WTC11 (cell line): ENCODE measurements around the gene SIAH3. TPM values are rescaled to one million over a fixed set of nuclear protein-coding genes. Genes with fewer than 3 reads are reported as not detected.

ENCODE experiments used
- ATAC-seq: fragments of 200-7000 bp; cut with Tn5 transposase; 2 replicates; pipeline ENCODE4 v1.10.0; 2021; ENCODE audit warnings: mild to moderate bottlenecking, moderate library complexity
- CTCF ChIA-PET: fragments of 300-600 bp; sonication (Branson Sonifier 250); formaldehyde crosslinking; loops from one replicate; lab custom pipeline; 2021; ENCODE audit warnings: antibody characterized with exemption; lab: Charles Lee
- POLR2A ChIA-PET: fragments of 350-600 bp; sonication (Branson Sonifier 250); formaldehyde crosslinking; loops from one replicate; lab custom pipeline; 2021; ENCODE audit warnings: antibody characterized with exemption; lab: Charles Lee
- DNase-seq: peaks from one replicate; pipeline ENCODE4 v3.0.0; 2021; ENCODE audit warnings: low spot score
- H3K27ac Mint-ChIP-seq: 2 replicates; pipeline ENCODE4 v1.8.0; 2021; ENCODE audit warnings: mixed read lengths
- H3K27me3 Mint-ChIP-seq: 2 replicates; pipeline ENCODE4 v1.8.0; 2021; ENCODE audit warnings: low read depth, mild to moderate bottlenecking, moderate library complexity, mixed read lengths
- H3K36me3 Mint-ChIP-seq: 2 replicates; pipeline ENCODE4 v1.8.0; 2021; ENCODE audit warnings: mixed read lengths
- H3K4me1 Mint-ChIP-seq: 2 replicates; pipeline ENCODE4 v1.8.0; 2022; ENCODE audit warnings: mixed read lengths
- H3K4me3 Mint-ChIP-seq: 2 replicates; pipeline ENCODE4 v1.8.0; 2021; ENCODE audit warnings: mild to moderate bottlenecking, moderate library complexity, mixed read lengths
- H3K9me3 Mint-ChIP-seq: 2 replicates; pipeline ENCODE4 v1.8.0; 2021; ENCODE audit warnings: mixed read lengths
- ATF1 ChIP-seq: sonication (generic); formaldehyde crosslinking; IDR thresholded peaks from 2 replicates; pipeline ENCODE4 v1.8.1; 2023; ENCODE audit warnings: mild to moderate bottlenecking, moderate library complexity, missing genetic modification reagents
- CBFB ChIP-seq: sonication (generic); formaldehyde crosslinking; IDR thresholded peaks from 2 replicates; pipeline ENCODE4 v1.8.1; 2022; ENCODE audit warnings: mild to moderate bottlenecking, low read depth, missing genetic modification reagents
- CREM ChIP-seq: sonication (generic); formaldehyde crosslinking; IDR thresholded peaks from 2 replicates; pipeline ENCODE4 v1.8.1; 2022; ENCODE audit warnings: mild to moderate bottlenecking, missing genetic modification reagents, moderate library complexity
- GRHL2 ChIP-seq: fragments of 250-450 bp; sonication (Bioruptor Pico); IDR thresholded peaks from 2 replicates; pipeline ENCODE4 v1.8.0; 2022; ENCODE audit warnings: mild to moderate bottlenecking, moderate library complexity; ENCODE audit not compliant: insufficient replicate concordance, severe bottlenecking
- JUN ChIP-seq: sonication (generic); formaldehyde crosslinking; IDR thresholded peaks from 2 replicates; pipeline ENCODE4 v1.8.0; 2023; ENCODE audit warnings: mild to moderate bottlenecking, missing genetic modification reagents
- KAT7 ChIP-seq: sonication (generic); formaldehyde crosslinking; IDR thresholded peaks from 2 replicates; pipeline ENCODE4 v1.8.1; 2023; ENCODE audit warnings: missing genetic modification reagents, mild to moderate bottlenecking, borderline replicate concordance
- MYBL2 ChIP-seq: sonication (generic); formaldehyde crosslinking; IDR thresholded peaks from 2 replicates; pipeline ENCODE4 v1.8.1; 2023; ENCODE audit warnings: mild to moderate bottlenecking, moderate library complexity, missing genetic modification reagents
- NR1H2 ChIP-seq: sonication (generic); formaldehyde crosslinking; IDR thresholded peaks from 2 replicates; pipeline ENCODE4 v1.9.0; 2021; ENCODE audit warnings: mild to moderate bottlenecking, moderate library complexity, missing genetic modification reagents
- NR2C2 ChIP-seq: sonication (generic); formaldehyde crosslinking; IDR thresholded peaks from 2 replicates; pipeline ENCODE4 v1.8.0; 2022; ENCODE audit warnings: mild to moderate bottlenecking, missing genetic modification reagents
- SMAD4 ChIP-seq: sonication (generic); formaldehyde crosslinking; IDR thresholded peaks from 2 replicates; pipeline ENCODE4 v1.8.0; 2022; ENCODE audit warnings: mild to moderate bottlenecking, missing genetic modification reagents
- TEAD1 ChIP-seq: sonication (generic); formaldehyde crosslinking; IDR thresholded peaks from 2 replicates; pipeline ENCODE4 v1.8.0; 2022; ENCODE audit warnings: mild to moderate bottlenecking, missing genetic modification reagents
- ZNF671 ChIP-seq: fragments of 250-450 bp; sonication (Bioruptor Pico); IDR thresholded peaks from 2 replicates; pipeline ENCODE4 v1.8.0; 2021; ENCODE audit warnings: mild to moderate bottlenecking
- total RNA-seq: library from RNA; stranded (reverse); gene quantifications from 3 replicates; pipeline ENCODE4 v1.2.3, GENCODE V29; 2021
- TF ChIP-seq, protein P1 (sequence below): fragments of 250-450 bp; sonication (Bioruptor Pico); IDR thresholded peaks from 2 replicates; pipeline ENCODE4 v1.9.0; 2021; ENCODE audit warnings: moderate library complexity, mild to moderate bottlenecking, inconsistent platforms, borderline replicate concordance
- TF ChIP-seq, protein P2 (sequence below): sonication (generic); formaldehyde crosslinking; IDR thresholded peaks from 2 replicates; pipeline ENCODE4 v1.8.0; 2023; ENCODE audit warnings: missing genetic modification reagents
- TF ChIP-seq, protein P3 (sequence below): sonication (generic); formaldehyde crosslinking; conservative IDR thresholded peaks from 2 replicates; pipeline ENCODE4 v1.8.1; 2023; ENCODE audit warnings: mild to moderate bottlenecking, low read depth, missing genetic modification reagents, moderate library complexity
- TF ChIP-seq, protein P4 (sequence below): fragments of 200-600 bp; IDR thresholded peaks from 2 replicates; pipeline ENCODE4 v1.8.0; 2022; ENCODE audit warnings: antibody characterized with exemption
- TF ChIP-seq, protein P5 (sequence below): fragments of 250-450 bp; sonication (Bioruptor Pico); IDR thresholded peaks from 2 replicates; pipeline ENCODE4 v1.9.0; 2021; ENCODE audit warnings: mild to moderate bottlenecking, borderline replicate concordance
- TF ChIP-seq, protein P6 (sequence below): fragments of 250-450 bp; sonication (Bioruptor Pico); IDR thresholded peaks from 2 replicates; pipeline ENCODE4 v2.1.2; 2022; ENCODE audit warnings: mild to moderate bottlenecking, moderate library complexity

The SIAH3 gene
- total RNA-seq, 1 experiment from 2014 or later: 0.31 TPM

DNA sequence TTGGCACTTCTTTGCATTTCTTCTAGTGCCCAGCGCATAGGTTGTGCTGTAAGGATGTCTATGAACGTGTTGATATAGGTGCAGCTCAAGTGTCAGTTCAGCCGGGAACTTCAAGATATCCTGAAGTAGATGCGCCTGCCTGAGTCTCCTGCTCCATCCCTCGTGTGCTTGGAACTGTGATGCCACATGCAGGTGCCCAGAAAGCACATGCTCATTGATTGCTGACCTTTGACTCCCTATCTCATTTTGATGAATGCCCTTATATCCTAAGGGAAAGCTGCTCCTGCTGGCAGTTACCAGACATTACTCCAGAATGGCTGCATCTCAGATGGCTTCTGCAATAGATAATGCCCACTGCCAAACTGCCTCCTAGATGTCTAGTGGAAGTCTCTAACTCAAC lies 108.6 kb downstream of the SIAH3 start:
- TF ChIP-seq CBFB (CRISPR knock-in tag): no peak
- no peak for TF ChIP-seq JUN
- TF ChIP-seq KAT7: no peak
- TF ChIP-seq ZNF671: no peak
- no peak for TF ChIP-seq TEAD1 (CRISPR knock-in tag)
- TF ChIP-seq, protein P1, sequence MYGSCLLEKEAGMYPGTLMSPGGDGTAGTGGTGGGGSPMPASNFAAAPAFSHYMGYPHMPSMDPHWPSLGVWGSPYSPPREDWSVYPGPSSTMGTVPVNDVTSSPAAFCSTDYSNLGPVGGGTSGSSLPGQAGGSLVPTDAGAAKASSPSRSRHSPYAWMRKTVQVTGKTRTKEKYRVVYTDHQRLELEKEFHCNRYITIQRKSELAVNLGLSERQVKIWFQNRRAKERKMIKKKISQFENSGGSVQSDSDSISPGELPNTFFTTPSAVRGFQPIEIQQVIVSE (CRISPR knock-in tag): no peak
- no peak for TF ChIP-seq NR1H2 (CRISPR knock-in tag)
- TF ChIP-seq, protein P2, sequence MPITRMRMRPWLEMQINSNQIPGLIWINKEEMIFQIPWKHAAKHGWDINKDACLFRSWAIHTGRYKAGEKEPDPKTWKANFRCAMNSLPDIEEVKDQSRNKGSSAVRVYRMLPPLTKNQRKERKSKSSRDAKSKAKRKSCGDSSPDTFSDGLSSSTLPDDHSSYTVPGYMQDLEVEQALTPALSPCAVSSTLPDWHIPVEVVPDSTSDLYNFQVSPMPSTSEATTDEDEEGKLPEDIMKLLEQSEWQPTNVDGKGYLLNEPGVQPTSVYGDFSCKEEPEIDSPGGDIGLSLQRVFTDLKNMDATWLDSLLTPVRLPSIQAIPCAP (CRISPR knock-in tag): no peak
- no peak for TF ChIP-seq CREM (CRISPR knock-in tag)
- TF ChIP-seq GRHL2: no peak
- TF ChIP-seq, protein P3, sequence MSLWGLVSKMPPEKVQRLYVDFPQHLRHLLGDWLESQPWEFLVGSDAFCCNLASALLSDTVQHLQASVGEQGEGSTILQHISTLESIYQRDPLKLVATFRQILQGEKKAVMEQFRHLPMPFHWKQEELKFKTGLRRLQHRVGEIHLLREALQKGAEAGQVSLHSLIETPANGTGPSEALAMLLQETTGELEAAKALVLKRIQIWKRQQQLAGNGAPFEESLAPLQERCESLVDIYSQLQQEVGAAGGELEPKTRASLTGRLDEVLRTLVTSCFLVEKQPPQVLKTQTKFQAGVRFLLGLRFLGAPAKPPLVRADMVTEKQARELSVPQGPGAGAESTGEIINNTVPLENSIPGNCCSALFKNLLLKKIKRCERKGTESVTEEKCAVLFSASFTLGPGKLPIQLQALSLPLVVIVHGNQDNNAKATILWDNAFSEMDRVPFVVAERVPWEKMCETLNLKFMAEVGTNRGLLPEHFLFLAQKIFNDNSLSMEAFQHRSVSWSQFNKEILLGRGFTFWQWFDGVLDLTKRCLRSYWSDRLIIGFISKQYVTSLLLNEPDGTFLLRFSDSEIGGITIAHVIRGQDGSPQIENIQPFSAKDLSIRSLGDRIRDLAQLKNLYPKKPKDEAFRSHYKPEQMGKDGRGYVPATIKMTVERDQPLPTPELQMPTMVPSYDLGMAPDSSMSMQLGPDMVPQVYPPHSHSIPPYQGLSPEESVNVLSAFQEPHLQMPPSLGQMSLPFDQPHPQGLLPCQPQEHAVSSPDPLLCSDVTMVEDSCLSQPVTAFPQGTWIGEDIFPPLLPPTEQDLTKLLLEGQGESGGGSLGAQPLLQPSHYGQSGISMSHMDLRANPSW (CRISPR knock-in tag): no peak
- TF ChIP-seq SMAD4: no peak
- no peak for TF ChIP-seq ATF1
- Mint-ChIP-seq H3K4me3 (no peak overlapping the region), H3K36me3 (no peaks in the 10 kb centered on the region), H3K9me3 (0 out of 2 replicates have a peak, but pooled peaks cover 4% of the 10 kb centered on the region), H3K27me3 (no peaks in the 10 kb centered on the region), H3K4me1 (no peaks in the 10 kb centered on the region), H3K27ac (no peak overlapping the region)
- ATAC-seq (no peak), DNase-seq (no peak)
- ChIA-PET CTCF (interaction anchor here (0.9 to 1.1 kb wide), 2 partner anchors 14 to 25 kb away, joined by 3 read pairs; no protein-coding TSS in a partner anchor), POLR2A (no interaction called here)

DNA sequence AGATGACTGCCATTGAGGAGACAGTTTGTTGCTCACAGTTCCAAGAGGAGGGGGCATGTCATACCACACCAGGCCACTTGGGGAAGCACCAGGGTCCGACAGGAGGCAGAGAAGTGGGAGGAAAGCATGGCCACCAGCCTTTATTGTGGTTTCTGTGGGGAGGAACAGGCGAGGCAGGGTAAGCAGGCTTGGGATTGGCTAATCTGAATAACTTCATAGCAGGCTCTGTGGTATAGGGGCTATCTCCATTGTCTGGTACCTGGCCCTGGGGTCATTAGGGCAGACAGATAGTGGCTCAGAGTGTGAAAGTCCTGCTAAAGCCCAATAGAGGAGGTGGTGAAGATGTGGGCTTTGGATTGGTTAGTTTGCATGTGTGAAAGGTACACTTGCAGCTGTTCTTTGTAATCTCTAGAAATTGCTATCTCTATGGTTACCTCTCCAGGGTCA lies 114.0 kb downstream of the SIAH3 start:
- H3K36me3 Mint-ChIP-seq: no peaks in the 10 kb centered on the region
- CTCF ChIA-PET: interaction anchor here (1.1 kb wide), 1 partner anchor 9 kb away, joined by 5 read pairs; no protein-coding TSS in a partner anchor

More for the DNA sequence above, 114.0 kb downstream of the SIAH3 start:
- Mint-ChIP-seq H3K9me3 (peaks cover 13% of the 10 kb centered on the region; the same call in 1 of the 2 replicates), H3K4me3 (no peak overlapping the region), H3K27me3 (no peaks in the 10 kb centered on the region), H3K27ac (no peak overlapping the region), H3K4me1 (no peaks in the 10 kb centered on the region)
- DNase-seq (peak; percentile 59), ATAC-seq (peak; percentile 94)
- POLR2A ChIA-PET: no interaction called here
- TF ChIP-seq, protein P4, sequence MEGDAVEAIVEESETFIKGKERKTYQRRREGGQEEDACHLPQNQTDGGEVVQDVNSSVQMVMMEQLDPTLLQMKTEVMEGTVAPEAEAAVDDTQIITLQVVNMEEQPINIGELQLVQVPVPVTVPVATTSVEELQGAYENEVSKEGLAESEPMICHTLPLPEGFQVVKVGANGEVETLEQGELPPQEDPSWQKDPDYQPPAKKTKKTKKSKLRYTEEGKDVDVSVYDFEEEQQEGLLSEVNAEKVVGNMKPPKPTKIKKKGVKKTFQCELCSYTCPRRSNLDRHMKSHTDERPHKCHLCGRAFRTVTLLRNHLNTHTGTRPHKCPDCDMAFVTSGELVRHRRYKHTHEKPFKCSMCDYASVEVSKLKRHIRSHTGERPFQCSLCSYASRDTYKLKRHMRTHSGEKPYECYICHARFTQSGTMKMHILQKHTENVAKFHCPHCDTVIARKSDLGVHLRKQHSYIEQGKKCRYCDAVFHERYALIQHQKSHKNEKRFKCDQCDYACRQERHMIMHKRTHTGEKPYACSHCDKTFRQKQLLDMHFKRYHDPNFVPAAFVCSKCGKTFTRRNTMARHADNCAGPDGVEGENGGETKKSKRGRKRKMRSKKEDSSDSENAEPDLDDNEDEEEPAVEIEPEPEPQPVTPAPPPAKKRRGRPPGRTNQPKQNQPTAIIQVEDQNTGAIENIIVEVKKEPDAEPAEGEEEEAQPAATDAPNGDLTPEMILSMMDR: peak; percentile 57
- TF ChIP-seq MYBL2 (CRISPR knock-in tag) (no peak), NR2C2 (CRISPR knock-in tag) (no peak)
- TF ChIP-seq, protein P5, sequence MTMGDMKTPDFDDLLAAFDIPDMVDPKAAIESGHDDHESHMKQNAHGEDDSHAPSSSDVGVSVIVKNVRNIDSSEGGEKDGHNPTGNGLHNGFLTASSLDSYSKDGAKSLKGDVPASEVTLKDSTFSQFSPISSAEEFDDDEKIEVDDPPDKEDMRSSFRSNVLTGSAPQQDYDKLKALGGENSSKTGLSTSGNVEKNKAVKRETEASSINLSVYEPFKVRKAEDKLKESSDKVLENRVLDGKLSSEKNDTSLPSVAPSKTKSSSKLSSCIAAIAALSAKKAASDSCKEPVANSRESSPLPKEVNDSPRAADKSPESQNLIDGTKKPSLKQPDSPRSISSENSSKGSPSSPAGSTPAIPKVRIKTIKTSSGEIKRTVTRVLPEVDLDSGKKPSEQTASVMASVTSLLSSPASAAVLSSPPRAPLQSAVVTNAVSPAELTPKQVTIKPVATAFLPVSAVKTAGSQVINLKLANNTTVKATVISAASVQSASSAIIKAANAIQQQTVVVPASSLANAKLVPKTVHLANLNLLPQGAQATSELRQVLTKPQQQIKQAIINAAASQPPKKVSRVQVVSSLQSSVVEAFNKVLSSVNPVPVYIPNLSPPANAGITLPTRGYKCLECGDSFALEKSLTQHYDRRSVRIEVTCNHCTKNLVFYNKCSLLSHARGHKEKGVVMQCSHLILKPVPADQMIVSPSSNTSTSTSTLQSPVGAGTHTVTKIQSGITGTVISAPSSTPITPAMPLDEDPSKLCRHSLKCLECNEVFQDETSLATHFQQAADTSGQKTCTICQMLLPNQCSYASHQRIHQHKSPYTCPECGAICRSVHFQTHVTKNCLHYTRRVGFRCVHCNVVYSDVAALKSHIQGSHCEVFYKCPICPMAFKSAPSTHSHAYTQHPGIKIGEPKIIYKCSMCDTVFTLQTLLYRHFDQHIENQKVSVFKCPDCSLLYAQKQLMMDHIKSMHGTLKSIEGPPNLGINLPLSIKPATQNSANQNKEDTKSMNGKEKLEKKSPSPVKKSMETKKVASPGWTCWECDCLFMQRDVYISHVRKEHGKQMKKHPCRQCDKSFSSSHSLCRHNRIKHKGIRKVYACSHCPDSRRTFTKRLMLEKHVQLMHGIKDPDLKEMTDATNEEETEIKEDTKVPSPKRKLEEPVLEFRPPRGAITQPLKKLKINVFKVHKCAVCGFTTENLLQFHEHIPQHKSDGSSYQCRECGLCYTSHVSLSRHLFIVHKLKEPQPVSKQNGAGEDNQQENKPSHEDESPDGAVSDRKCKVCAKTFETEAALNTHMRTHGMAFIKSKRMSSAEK (CRISPR knock-in tag): no peak
- TF ChIP-seq, protein P6, sequence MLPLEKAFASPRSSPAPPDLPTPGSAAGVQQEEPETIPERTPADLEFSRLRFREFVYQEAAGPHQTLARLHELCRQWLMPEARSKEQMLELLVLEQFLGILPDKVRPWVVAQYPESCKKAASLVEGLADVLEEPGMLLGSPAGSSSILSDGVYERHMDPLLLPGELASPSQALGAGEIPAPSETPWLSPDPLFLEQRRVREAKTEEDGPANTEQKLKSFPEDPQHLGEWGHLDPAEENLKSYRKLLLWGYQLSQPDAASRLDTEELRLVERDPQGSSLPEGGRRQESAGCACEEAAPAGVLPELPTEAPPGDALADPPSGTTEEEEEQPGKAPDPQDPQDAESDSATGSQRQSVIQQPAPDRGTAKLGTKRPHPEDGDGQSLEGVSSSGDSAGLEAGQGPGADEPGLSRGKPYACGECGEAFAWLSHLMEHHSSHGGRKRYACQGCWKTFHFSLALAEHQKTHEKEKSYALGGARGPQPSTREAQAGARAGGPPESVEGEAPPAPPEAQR (CRISPR knock-in tag): no peak
